Brain pericyte (primary cell): ENCODE data around the gene THBS4.
"Not testable (repeated sequence)": the region's sequence is repeated elsewhere in the genome, so short reads cannot be mapped to it uniquely, and the experiment has no call there.

Source experiments
- DNase-seq: peaks from one replicate; pipeline ENCODE4 v3.0.0-alpha.2; 2012; ENCODE audit warnings: low read depth, low spot score

Gene THBS4

GRCh38 chr5:80076131-80077050 is 41.2 kb downstream of the THBS4 start:
- DNase-seq = no peak

GRCh38 chr5:80077051-80077714 is 42.0 kb downstream of the THBS4 start:
- DNase-seq = no peak

DNA sequence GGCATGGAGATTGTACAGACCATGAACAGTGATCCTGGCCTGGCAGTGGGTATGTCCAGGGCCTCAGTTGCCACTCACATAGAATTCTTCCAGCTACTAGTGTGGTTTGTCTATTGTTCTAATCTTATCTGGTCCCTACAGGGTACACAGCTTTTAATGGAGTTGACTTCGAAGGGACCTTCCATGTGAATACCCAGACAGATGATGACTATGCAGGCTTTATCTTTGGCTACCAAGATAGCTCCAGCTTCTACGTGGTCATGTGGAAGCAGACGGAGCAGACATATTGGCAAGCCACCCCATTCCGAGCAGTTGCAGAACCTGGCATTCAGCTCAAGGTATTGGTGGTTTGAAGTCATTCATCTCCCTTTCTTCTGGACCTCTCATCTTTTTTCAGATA is 43.8 kb downstream of the THBS4 start:
- DNase-seq = no peak

DNA sequence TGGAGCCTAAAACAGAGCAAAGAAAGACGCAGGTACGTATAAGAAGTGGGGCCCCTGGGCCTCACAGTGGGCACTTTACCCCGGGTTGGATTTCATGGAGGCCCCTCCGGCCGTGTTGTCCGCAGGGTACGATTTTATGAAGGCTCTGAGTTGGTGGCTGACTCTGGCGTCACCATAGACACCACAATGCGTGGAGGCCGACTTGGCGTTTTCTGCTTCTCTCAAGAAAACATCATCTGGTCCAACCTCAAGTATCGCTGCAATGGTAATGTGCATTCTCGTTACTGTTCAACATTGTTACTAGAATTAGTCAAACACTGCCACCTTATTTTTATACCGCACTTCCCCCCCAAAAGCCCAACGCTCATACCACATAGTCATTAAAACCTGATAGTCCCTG is 47.1 kb downstream of the THBS4 start:
- no peak for DNase-seq

- no peak for DNase-seq
Measured at GRCh38 chr5:80082731-80083100, 47.6 kb downstream of the THBS4 start.

DNA sequence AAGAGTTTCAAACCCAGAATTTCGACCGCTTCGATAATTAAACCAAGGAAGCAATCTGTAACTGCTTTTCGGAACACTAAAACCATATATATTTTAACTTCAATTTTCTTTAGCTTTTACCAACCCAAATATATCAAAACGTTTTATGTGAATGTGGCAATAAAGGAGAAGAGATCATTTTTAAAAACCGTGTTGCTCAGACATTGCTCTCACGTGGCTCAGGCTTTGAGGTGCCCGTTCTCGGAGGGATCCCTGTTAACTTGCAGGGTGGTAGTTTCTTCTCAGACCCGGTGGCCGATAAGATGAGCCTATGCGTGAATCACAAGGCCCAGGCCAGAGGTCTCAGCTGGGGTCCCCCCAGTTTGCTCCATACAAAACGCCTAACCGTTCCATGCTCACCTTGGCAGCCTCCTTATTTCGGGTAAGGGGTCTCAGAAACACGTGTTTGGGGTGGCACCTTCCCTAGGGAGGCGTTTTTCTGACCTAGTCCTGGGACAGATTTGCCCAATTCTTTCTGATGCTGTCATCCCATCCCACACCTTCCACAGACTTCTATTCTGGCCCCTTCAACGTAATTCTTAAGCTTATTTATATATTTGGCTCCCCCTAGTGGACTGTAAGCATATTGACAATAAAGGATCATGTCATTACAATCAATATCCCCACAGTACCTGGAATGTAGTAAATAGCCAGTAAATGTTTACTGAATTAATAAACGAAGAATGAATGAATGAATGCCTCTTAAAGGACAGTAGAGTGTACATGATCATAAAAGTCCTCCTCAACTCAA is 48.1 kb downstream of the THBS4 start:
- peak; percentile 16 for DNase-seq

DNA sequence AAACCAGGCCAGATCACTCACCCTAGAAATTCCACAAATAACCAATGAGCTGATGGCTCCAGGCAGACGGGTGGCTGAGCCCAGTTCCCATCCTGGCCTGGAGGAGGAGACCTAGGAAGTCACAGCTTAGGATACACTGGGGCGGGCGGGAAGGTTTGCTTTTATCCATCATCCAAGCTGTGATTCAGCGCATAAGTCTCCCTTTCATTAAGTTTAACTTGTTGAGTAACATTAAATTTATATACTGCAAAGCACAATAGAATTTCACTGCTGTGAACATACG is 55.7 kb downstream of the THBS4 start:
- no peak for DNase-seq

GRCh38 chr5:80091792-80092192 is 56.6 kb downstream of the THBS4 start:
- DNase-seq = not testable (repeated sequence)

DNA sequence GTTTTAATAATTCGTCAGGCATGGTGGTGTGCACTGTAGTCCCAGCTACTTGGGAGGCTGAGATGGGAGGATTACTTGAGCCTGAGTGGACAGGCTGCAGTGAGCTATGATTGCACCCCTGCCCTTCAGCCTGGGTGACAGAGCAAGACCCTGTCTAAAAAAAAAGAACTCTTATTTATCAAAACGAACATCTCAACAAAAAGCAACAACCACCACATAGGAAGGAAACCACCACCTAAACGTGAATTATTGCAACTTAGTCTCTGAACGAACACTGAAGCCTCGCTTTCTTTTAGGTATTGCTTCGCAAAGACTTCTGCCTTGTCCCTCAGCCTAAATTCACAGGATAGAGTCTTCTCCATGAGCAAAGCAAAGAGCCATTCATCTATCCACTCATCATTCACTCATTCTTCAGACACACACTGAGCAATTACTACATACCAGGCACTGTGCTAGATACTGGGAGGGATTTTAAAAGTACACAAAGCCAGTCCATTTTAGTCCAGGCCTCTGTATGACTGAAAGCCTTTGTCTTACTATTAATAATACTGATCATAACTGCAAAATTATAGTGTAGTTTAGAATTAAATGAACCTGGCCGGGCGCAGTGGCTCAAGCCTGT is 57.4 kb downstream of the THBS4 start:
- no peak for DNase-seq

DNA sequence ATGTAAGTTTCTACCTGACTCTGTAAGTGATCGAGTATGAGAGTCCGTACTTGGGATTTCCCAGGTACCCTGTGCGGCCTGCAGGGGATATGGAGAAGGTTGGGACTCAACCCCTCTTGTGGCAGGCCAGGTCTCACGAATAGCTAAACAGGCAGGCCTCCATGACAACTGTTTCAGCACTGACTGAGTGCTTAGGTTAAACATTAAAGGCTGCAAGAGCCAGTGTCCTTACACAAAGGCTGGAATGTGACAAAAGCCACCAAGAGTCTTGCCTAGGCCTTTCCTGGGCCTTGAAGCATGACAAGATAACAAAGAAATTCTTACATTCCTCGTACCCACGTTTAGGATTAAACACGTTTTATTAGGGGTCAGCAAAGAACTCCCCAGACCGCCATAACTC is 58.6 kb downstream of the THBS4 start:
- no peak for DNase-seq

- DNase-seq = no peak
Measured at GRCh38 chr5:80094236-80094738, 59.1 kb downstream of the THBS4 start.

GRCh38 chr5:80097451-80097850 is 62.3 kb downstream of the THBS4 start:
- DNase-seq = no peak

- DNase-seq = no peak
Measured at GRCh38 chr5:80101993-80102392, 66.8 kb downstream of the THBS4 start.

DNA sequence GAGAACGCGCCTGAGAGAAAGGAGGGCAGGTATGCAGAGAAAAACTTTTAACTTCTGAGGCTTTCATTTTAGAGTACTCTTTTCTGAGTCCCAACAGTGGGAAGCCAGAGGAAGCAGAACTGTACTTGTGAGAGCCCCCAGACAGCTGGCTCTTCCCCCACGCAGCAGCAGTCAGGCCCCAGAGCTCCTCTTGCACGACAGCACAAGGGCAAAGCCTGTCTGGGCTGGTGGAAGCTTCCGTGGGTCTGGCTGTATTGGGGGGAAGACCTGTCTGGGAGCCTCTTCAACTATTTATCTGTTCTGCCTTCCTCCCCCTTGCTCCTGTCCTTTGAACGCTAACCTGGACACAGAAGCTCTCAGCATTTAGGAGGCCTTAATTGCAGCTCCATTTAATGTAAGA is 68.2 kb downstream of the THBS4 start:
- DNase-seq = no peak

DNA sequence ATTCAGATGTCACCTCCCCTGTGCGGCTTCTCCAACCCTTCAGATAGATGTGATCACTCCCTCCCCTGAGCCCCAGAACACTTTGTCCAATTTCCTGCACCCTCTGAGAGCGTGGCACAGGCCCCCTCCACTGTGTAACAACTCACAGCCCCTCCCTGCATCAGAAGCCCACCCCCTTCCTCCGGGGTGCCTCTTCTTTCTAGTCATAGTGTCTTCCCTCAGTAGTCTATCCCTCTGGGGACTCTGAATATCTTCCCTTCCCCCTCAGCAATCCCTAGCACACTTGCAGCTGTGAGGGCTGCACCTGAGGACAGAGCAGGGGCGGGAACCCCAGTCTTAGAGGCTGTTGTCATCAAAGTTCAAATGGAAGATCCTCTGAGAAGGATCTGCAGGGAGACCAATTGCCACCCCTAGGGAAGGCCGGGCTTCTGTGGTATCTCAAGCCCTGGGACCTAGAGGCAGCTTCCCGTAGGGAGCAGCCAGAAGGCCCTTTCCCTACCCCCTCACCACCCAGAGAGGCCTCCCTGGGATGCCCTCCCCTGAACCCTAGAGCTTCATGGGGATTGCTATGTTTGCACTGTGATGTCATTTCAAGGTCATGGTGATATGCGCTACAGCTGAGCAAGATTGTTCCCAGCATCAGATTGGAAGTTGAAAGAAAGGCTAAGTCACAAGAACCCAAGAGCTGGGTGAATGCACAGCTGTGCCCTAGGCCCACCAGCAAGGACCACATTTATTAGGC is 70.7 kb downstream of the THBS4 start:
- DNase-seq = peak; percentile 6

DNA sequence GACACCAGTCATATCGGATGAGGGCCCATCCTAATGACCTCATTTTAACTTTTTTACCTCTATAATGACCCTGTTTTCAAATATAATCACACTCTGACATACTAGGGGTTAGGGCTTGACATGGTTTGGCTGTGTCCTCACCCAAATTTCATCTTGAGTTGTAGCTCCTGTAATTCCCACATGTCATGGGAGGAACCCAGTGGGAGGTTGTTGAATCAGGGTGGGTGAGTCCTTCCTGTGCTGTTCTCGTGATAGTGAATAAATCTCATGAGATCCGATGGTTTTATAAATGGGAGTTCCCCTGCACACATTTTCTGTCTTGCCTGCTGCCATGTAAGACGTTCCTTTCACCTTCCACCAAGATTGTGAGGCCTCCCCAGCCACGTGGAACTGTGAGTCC is 71.8 kb downstream of the THBS4 start:
- DNase-seq = no peak

GRCh38 chr5:80109646-80110478 is 74.7 kb downstream of the THBS4 start:
- DNase-seq = no peak

- not testable (repeated sequence) for DNase-seq
Measured at GRCh38 chr5:80111376-80111990, 76.3 kb downstream of the THBS4 start.

DNA sequence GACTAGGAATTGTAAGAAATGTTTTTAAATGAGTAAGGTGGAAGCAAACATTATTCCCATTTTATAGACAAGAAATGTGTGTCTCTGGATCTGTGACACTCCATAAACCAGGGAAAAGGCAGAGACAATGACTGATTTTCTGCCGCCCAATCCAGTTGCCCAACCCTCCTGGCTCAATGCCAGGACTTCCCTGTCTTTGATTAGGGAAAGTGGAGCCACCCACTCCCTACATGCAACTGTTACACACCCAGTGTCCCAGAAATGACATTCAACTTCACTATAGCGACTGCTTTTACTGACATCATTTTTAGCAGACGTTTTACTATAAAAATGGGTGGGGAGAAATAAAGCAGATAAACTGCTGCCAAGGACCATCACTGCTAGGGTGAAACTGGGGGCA is 79.7 kb downstream of the THBS4 start:
- DNase-seq = no peak

GRCh38 chr5:80116000-80116399 is 80.9 kb downstream of the THBS4 start:
- DNase-seq = no peak
